Glutamatergic neuron (in vitro differentiated cells): Measurements from ENCODE around the gene UPK3A. TPM values are rescaled to one million over a fixed set of nuclear protein-coding genes. Genes with fewer than 3 reads are reported as not detected.
A peak's percentile ranks its signal among the peaks of the same experiment; 100 is the strongest.
"Not testable (repeated sequence)": the region's sequence is repeated elsewhere in the genome, so short reads cannot be mapped to it uniquely, and the experiment has no call there.

Experiments used
- DNase-seq: peaks from one replicate; pipeline ENCODE4 v3.0.0; 2022
- H3K27ac Mint-ChIP-seq: one replicate; pipeline ENCODE4 v1.8.0; 2020; ENCODE audit warnings: mild to moderate bottlenecking, mixed read lengths, inconsistent platforms; ENCODE audit not compliant: unreplicated experiment
- H3K27me3 Mint-ChIP-seq: one replicate; pipeline ENCODE4 v1.8.0; 2020; ENCODE audit warnings: mild to moderate bottlenecking, moderate library complexity, mixed read lengths, inconsistent platforms; ENCODE audit not compliant: unreplicated experiment
- H3K36me3 Mint-ChIP-seq: one replicate; pipeline ENCODE4 v1.8.0; 2020; ENCODE audit warnings: mild to moderate bottlenecking, mixed read lengths, inconsistent platforms; ENCODE audit not compliant: unreplicated experiment
- H3K4me1 Mint-ChIP-seq: one replicate; pipeline ENCODE4 v1.8.0; 2020; ENCODE audit warnings: mild to moderate bottlenecking, low read depth, mixed read lengths, inconsistent platforms; ENCODE audit not compliant: unreplicated experiment
- H3K4me3 Mint-ChIP-seq: one replicate; pipeline ENCODE4 v1.8.0; 2020; ENCODE audit warnings: mild to moderate bottlenecking, mixed read lengths, inconsistent platforms; ENCODE audit not compliant: unreplicated experiment
- H3K9me3 Mint-ChIP-seq: one replicate; pipeline ENCODE4 v1.8.0; 2020; ENCODE audit warnings: mild to moderate bottlenecking, moderate library complexity, mixed read lengths, inconsistent platforms; ENCODE audit not compliant: unreplicated experiment
- CTCF ChIP-seq: fragments of 200-600 bp; sonication (generic); IDR thresholded peaks from one replicate; pipeline ENCODE4 v1.5.0; 2021; ENCODE audit not compliant: partially characterized antibody, unreplicated experiment
- total RNA-seq: library from RNA; stranded (reverse); fragmentation: NEBNext Ultra II Directional; extraction: Animal tissue kit (Norgen Biotek cat#: 25700); gene quantifications from one replicate; pipeline ENCODE4 v1.2.1, GENCODE V29; 2021; ENCODE audit not compliant: unreplicated experiment

Gene UPK3A
- total RNA-seq, 1 donor from 2014 or later = not detected

- peaks cover 5% of the 10 kb centered on the region for H3K36me3 Mint-ChIP-seq
- no peak for DNase-seq
These were observed 24.9 kb upstream of the UPK3A start for GRCh38 chr22:45259754-45260394.

GRCh38 chr22:45260395-45260759 lies 24.4 kb upstream of the UPK3A start:
- not testable (repeated sequence) for H3K36me3 Mint-ChIP-seq, H3K4me3 Mint-ChIP-seq, H3K4me1 Mint-ChIP-seq, H3K27ac Mint-ChIP-seq, DNase-seq
- peaks cover 11% of the 10 kb centered on the region for H3K9me3 Mint-ChIP-seq
- peaks cover 11% of the 10 kb centered on the region for H3K27me3 Mint-ChIP-seq

More at GRCh38 chr22:45259754-45260394, 24.9 kb upstream of the UPK3A start:
- Mint-ChIP-seq H3K27me3 (peaks cover 11% of the 10 kb centered on the region), H3K27ac (no peak overlapping the region), H3K4me3 (no peak overlapping the region), H3K9me3 (peaks cover 13% of the 10 kb centered on the region), H3K4me1 (peaks cover 8% of the 10 kb centered on the region)
- no peak for TF ChIP-seq CTCF

GRCh38 chr22:45261407-45262088 lies 23.2 kb upstream of the UPK3A start:
- H3K4me1 Mint-ChIP-seq = peaks cover 8% of the 10 kb centered on the region
- DNase-seq = no peak
- no peak for TF ChIP-seq CTCF
- H3K27ac Mint-ChIP-seq = peak overlapping the region; percentile 28
- H3K4me3 Mint-ChIP-seq = no peak overlapping the region
- peaks cover 7% of the 10 kb centered on the region for H3K9me3 Mint-ChIP-seq
- H3K36me3 Mint-ChIP-seq = no peaks in the 10 kb centered on the region
- H3K27me3 Mint-ChIP-seq = peaks cover 11% of the 10 kb centered on the region

- no peak for DNase-seq
- no peak for TF ChIP-seq CTCF
- peak overlapping the region; percentile 13 for H3K27ac Mint-ChIP-seq
- H3K4me1 Mint-ChIP-seq = peaks cover 8% of the 10 kb centered on the region
- peaks cover 11% of the 10 kb centered on the region for H3K27me3 Mint-ChIP-seq
- peaks cover 7% of the 10 kb centered on the region for H3K9me3 Mint-ChIP-seq
- peak overlapping the region; percentile 26 for H3K4me3 Mint-ChIP-seq
- no peaks in the 10 kb centered on the region for H3K36me3 Mint-ChIP-seq
These were observed 22.4 kb upstream of the UPK3A start for GRCh38 chr22:45262195-45262930.

GRCh38 chr22:45262931-45263462 lies 21.8 kb upstream of the UPK3A start:
- no peak for DNase-seq
- Mint-ChIP-seq H3K4me3 (no peak overlapping the region), H3K9me3 (peaks cover 3% of the 10 kb centered on the region), H3K4me1 (peaks cover 8% of the 10 kb centered on the region), H3K27ac (peak overlapping the region; percentile 73), H3K36me3 (no peaks in the 10 kb centered on the region), H3K27me3 (peaks cover 11% of the 10 kb centered on the region)
- TF ChIP-seq CTCF = no peak
